A549 (cell line): ENCODE results near the gene SELENOM. TPM values are rescaled to one million over a fixed set of nuclear protein-coding genes. Genes with fewer than 3 reads are reported as not detected.

Source experiments
- ATAC-seq, 2 experiments: fragments of 200-7000 bp in 1 of 2; fragments of >200 bp in 1 of 2; cut with Nextera tagmentation in 1 of 2; cut with Tn5 transposase in 1 of 2; 3 replicates each; pipeline versions ENCODE4 v1.8.0 to v1.9.1; 2018 to 2020; ENCODE audit warnings: mild to moderate bottlenecking in 1 of 2, moderate library complexity in 1 of 2
- CTCF ChIA-PET: fragments of 300-600 bp; sonication (Branson Sonifier 250); formaldehyde crosslinking; extraction: SDS; loops from one replicate; lab custom pipeline; 2021; ENCODE audit warnings: antibody characterized with exemption, inconsistent platforms; lab: Yijun Ruan, JAX
- POLR2A ChIA-PET: fragments of 350-600 bp; formaldehyde crosslinking; extraction: SDS; loops from one replicate; lab custom pipeline; 2021; ENCODE audit warnings: antibody characterized with exemption, inconsistent platforms; lab: Yijun Ruan, JAX
- DNase-seq, 2 experiments: peaks; one replicate each; pipeline versions ENCODE4 v3.0.0 to v3.0.0-alpha.2; 2011 to 2016; ENCODE audit warnings: low read depth in 1 of 2, low spot score in 1 of 2
- FAIRE-seq: peaks from 2 replicates; lab custom pipeline; 2011; peaks lifted over from hg19 to GRCh38; lab: Jason Lieb, UNC
- H3K27ac ChIP-seq, 2 experiments: fragments of >200 bp; sonication (Bioruptor Twin); formaldehyde crosslinking; 3 replicates each; pipeline ENCODE4 v1.5.1; 2016 to 2017
- H3K4me1 ChIP-seq: fragments of >200 bp; sonication (Bioruptor Twin); formaldehyde crosslinking; 3 replicates; pipeline ENCODE4 v1.6.1; 2016
- H3K4me2 ChIP-seq: fragments of >200 bp; sonication (Bioruptor Twin); formaldehyde crosslinking; 3 replicates; pipeline ENCODE4 v1.6.1; 2016
- H3K4me3 ChIP-seq: fragments of >200 bp; sonication (Bioruptor Twin); formaldehyde crosslinking; 3 replicates; pipeline ENCODE4 v1.5.1; 2016
- H3K9me3 ChIP-seq: fragments of >200 bp; sonication (Bioruptor Twin); formaldehyde crosslinking; 3 replicates; pipeline ENCODE4 v1.6.1; 2016
- BCL3 ChIP-seq: fragments of >200 bp; sonication (Bioruptor Twin); formaldehyde crosslinking; IDR thresholded peaks from 3 replicates; pipeline ENCODE4 v1.6.1; 2016
- CBX8 ChIP-seq: fragments of 200-600 bp; sonication (generic); IDR thresholded peaks from 2 replicates; pipeline ENCODE4 v1.6.1; 2016
- CHD4 ChIP-seq: fragments of 200-600 bp; sonication (generic); IDR thresholded peaks from 2 replicates; pipeline ENCODE4 v1.6.1; 2016; ENCODE audit warnings: antibody characterized with exemption, mild to moderate bottlenecking, borderline replicate concordance
- EHF ChIP-seq: fragments of 250-450 bp; sonication (Bioruptor Pico); IDR thresholded peaks from 2 replicates; pipeline ENCODE4 v1.5.0; 2020; ENCODE audit warnings: mild to moderate bottlenecking
- ELK1 ChIP-seq: fragments of 150-350 bp; IDR thresholded peaks from 2 replicates; pipeline ENCODE4 v1.6.1; 2014; ENCODE audit warnings: low read depth, mild to moderate bottlenecking, low read length
- EP300 ChIP-seq, 2 experiments: fragments of >200 bp; sonication (Bioruptor Twin); formaldehyde crosslinking; IDR thresholded peaks; 2 replicates in 1 of 2; 3 replicates in 1 of 2; pipeline ENCODE4 v1.6.1; 2016 to 2017
- FOSL2 ChIP-seq, 2 experiments: fragments of 450-650 bp in 1 of 2; fragments of >200 bp in 1 of 2; sonication (Bioruptor Twin) in 1 of 2; formaldehyde crosslinking; IDR thresholded peaks; 2 replicates each; pipeline versions ENCODE4 v1.5.0 to v1.6.1; 2016 to 2020; ENCODE audit warnings: mild to moderate bottlenecking in 1 of 2, moderate library complexity in 1 of 2
- FOXS1 ChIP-seq: fragments of 250-450 bp; sonication (Bioruptor Pico); IDR thresholded peaks from 2 replicates; pipeline ENCODE4 v1.5.0; 2020; ENCODE audit warnings: mild to moderate bottlenecking, moderate library complexity
- HDAC2 ChIP-seq: fragments of 200-600 bp; sonication (generic); IDR thresholded peaks from 2 replicates; pipeline ENCODE4 v1.6.1; 2016
- HOXA7 ChIP-seq: fragments of 250-450 bp; sonication (Bioruptor Pico); IDR thresholded peaks from 2 replicates; pipeline ENCODE4 v1.5.0; 2020; ENCODE audit warnings: mild to moderate bottlenecking, moderate library complexity
- HOXB5 ChIP-seq: fragments of 250-450 bp; sonication (Bioruptor Pico); IDR thresholded peaks from 2 replicates; pipeline ENCODE4 v1.5.0; 2020; ENCODE audit warnings: mild to moderate bottlenecking, moderate library complexity
- JUNB ChIP-seq: fragments of >200 bp; sonication (Bioruptor Twin); formaldehyde crosslinking; IDR thresholded peaks from 2 replicates; pipeline ENCODE4 v1.6.1; 2016
- KDM5A ChIP-seq: fragments of 200-600 bp; sonication (generic); IDR thresholded peaks from 2 replicates; pipeline ENCODE4 v1.6.1; 2016; ENCODE audit warnings: antibody characterized with exemption, mild to moderate bottlenecking
- MAZ ChIP-seq: fragments of 150-350 bp; IDR thresholded peaks from 2 replicates; pipeline ENCODE4 v1.6.1; 2014; ENCODE audit warnings: antibody characterized with exemption, low read depth, low read length, borderline replicate concordance
- MYC ChIP-seq: IDR thresholded peaks from 2 replicates; pipeline ENCODE4 v1.6.1; 2012; ENCODE audit warnings: mild to moderate bottlenecking, inconsistent platforms, low read length, improper control_type of control experiment, borderline replicate concordance
- PHF8 ChIP-seq: fragments of 200-600 bp; sonication (generic); IDR thresholded peaks from 2 replicates; pipeline ENCODE4 v1.6.1; 2016; ENCODE audit warnings: low read depth, mild to moderate bottlenecking, antibody characterized with exemption, moderate library complexity, borderline replicate concordance
- POLR2AphosphoS2 ChIP-seq: conservative IDR thresholded peaks from 2 replicates; pipeline ENCODE4 v1.6.1; 2012; ENCODE audit warnings: low read length, improper control_type of control experiment, inconsistent platforms
- RAD21 ChIP-seq, 2 experiments: fragments of >200 bp in 1 of 2; sonication (Bioruptor Twin) in 1 of 2; formaldehyde crosslinking in 1 of 2; IDR thresholded peaks in 1 of 2; conservative IDR thresholded peaks in 1 of 2; 2 replicates in 1 of 2; 3 replicates in 1 of 2; pipeline ENCODE4 v1.6.1; 2012 to 2018; ENCODE audit warnings: inconsistent platforms in 1 of 2
- REST ChIP-seq: fragments of 200-600 bp; sonication (generic); IDR thresholded peaks from 2 replicates; pipeline ENCODE4 v1.6.1; 2016; ENCODE audit warnings: antibody characterized with exemption, mild to moderate bottlenecking, moderate library complexity
- RFX5 ChIP-seq: fragments of 450-650 bp; IDR thresholded peaks from 2 replicates; pipeline ENCODE4 v1.7.1; 2014; ENCODE audit warnings: antibody characterized with exemption, mild to moderate bottlenecking, moderate library complexity
- SREBF2 ChIP-seq: fragments of 450-650 bp; IDR thresholded peaks from 2 replicates; pipeline ENCODE4 v1.6.1; 2014; ENCODE audit warnings: mild to moderate bottlenecking, moderate library complexity
- USF2 ChIP-seq: fragments of 450-650 bp; IDR thresholded peaks from 2 replicates; pipeline ENCODE4 v1.6.1; 2014; ENCODE audit warnings: antibody characterized with exemption
- ZC3H11A ChIP-seq: fragments of 450-650 bp; IDR thresholded peaks from 2 replicates; pipeline ENCODE4 v1.6.1; 2014; ENCODE audit warnings: antibody characterized with exemption, mild to moderate bottlenecking
- ZFP36 ChIP-seq: fragments of 450-650 bp; IDR thresholded peaks from 2 replicates; pipeline ENCODE4 v1.6.1; 2014; ENCODE audit warnings: borderline replicate concordance; ENCODE audit not compliant: partially characterized antibody
- ZSCAN20 ChIP-seq: fragments of 250-450 bp; sonication (Bioruptor Pico); IDR thresholded peaks from 2 replicates; pipeline ENCODE4 v1.8.0; 2022; ENCODE audit warnings: mild to moderate bottlenecking, moderate library complexity
- WGBS: methylation state at CpG from one replicate; pipeline ENCODE4 v1.1.6; 2017; ENCODE audit errors: missing lambda C conversion rate; 5-methylcytosine and 5-hydroxymethylcytosine counted together
- polyA plus RNA-seq, 4 experiments: library from polyadenylated mRNA; depleted of rRNA in 3 of 4; stranded (reverse); fragments of >200 nt; fragmentation: RNase III in 1 of 4; extraction: RNeasy Plus Mini Kit Qiagen cat#74134 plus additional on column Dnase treatment in 1 of 4; gene quantifications; 2 replicates in 3 of 4; 3 replicates in 1 of 4; pipeline ENCODE4 v1.2.3, GENCODE V29; 2011 to 2017
- TF ChIP-seq, protein P1 (sequence below): IDR thresholded peaks from 2 replicates; pipeline ENCODE4 v1.6.1; 2012
- TF ChIP-seq, protein P2 (sequence below): fragments of >200 bp; sonication (Bioruptor Twin); formaldehyde crosslinking; IDR thresholded peaks from 3 replicates; pipeline ENCODE4 v1.5.1; 2016

The SELENOM gene
- polyA plus RNA-seq, 2 of the 4 experiments (the other 2 are of a cell fraction) = 15.3 to 46.5 TPM

DNA sequence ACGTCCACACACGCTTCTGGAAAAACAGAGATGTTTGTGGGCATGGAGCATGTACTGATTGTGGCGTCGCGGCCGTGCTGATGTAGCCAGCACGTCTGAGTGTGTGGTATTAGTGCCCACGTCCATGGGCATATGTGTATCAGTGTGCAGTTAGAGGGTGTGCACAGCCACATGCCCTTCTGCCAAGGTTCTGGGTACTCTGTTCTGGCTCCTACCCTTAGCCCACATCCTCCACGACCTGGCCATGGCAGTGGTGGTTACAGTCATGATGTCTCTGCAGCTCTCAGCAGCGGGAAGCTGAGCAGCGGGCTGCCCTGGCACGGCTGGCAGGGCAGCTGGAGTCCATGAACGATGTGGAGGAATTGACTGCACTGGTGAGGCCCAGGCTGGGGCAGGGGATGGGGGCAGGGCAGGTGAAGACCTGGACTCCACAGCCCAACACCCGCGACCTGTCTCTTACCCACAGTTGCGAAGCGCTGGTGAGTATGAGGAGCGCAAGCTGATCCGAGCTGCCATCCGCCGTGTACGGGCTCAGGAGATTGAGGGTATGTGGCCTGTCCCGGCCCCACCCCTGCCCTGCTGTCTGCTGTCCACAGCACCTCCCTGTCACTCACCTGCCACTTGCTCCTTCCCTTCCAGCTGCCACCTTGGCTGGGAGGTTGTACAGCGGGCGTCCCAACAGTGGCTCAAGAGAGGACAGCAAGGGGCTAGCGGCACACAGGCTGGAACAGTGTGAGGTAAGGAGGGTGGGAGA lies 19.0 kb downstream of the SELENOM start:
- no peaks in the 10 kb centered on the region for H3K9me3 ChIP-seq
- TF ChIP-seq FOXS1 (no peak), EHF (no peak), SREBF2 (no peak), EP300 (IDR thresholded peaks at IDR 0.05) (no peak), CHD4 (no peak), HDAC2 (no peak), MYC (no peak), USF2 (no peak), HOXA7 (no peak), BCL3 (no peak)
- TF ChIP-seq, protein P1, sequence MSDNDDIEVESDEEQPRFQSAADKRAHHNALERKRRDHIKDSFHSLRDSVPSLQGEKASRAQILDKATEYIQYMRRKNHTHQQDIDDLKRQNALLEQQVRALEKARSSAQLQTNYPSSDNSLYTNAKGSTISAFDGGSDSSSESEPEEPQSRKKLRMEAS = no peak
- TF ChIP-seq, all 56 proteins: peak for 0
- DNase-seq (no peak), FAIRE-seq (no peak), ATAC-seq (no peak)
- Histone ChIP-seq H3K4me3 (no peak overlapping the region), H3K27ac (no peak overlapping the region), H3K4me2 (no peak overlapping the region), H3K4me1 (peaks cover 13% of the 10 kb centered on the region)
- POLR2A ChIA-PET = no interaction called here
- WGBS = 91% methylated on average over 21 of the region's 26 CpGs
- CTCF ChIA-PET = interaction anchor here (0.6 to 6.6 kb wide), 18 partner anchors 11 to 325 kb away, joined by 3 to 50 read pairs (median 4); partner anchors contain the start of genes LIMK2, PLA2G3 and SELENOM

DNA sequence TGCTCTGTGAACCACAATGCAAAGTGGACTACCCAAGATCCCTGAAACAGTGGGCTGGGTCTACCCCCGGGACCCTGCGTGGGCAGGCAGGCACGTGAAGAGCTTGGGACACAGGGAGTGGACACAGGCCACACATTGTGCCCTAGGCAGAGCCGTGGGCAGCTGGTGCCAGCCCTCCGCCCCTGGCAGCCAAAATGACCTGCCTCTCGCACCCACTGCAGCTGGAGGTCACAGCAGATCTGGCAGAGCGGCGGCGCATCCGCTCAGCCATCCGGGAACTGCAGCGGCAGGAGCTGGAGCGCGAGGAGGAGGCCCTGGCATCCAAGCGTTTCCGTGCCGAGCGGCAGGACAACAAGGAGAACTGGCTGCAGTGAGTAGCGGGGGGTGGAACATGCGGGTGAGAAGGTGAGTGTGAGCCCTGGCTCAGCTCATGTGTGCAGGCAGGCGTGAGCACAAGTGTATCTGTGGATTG lies 19.6 kb downstream of the SELENOM start:
- FAIRE-seq (no peak), DNase-seq (no peak), ATAC-seq (no peak)
- no peaks in the 10 kb centered on the region for H3K9me3 ChIP-seq
- H3K27ac ChIP-seq = no peak overlapping the region
- POLR2A ChIA-PET = no interaction called here
- no peak overlapping the region for H3K4me2 ChIP-seq
- no peak for TF ChIP-seq ZSCAN20 (CRISPR knock-in tag)
- no peak for TF ChIP-seq ELK1
- no peak for TF ChIP-seq HOXB5 (CRISPR knock-in tag)
- no peak for TF ChIP-seq JUNB
- no peak for TF ChIP-seq EP300 (IDR thresholded peaks at IDR 0.05)
- no peak for TF ChIP-seq RAD21 (conservative IDR thresholded peaks at IDR 0.05 in 1 of 2, IDR thresholded peaks at IDR 0.05 in 1 of 2)
- no peak for TF ChIP-seq ZFP36
- TF ChIP-seq REST = no peak
- TF ChIP-seq, protein P2, sequence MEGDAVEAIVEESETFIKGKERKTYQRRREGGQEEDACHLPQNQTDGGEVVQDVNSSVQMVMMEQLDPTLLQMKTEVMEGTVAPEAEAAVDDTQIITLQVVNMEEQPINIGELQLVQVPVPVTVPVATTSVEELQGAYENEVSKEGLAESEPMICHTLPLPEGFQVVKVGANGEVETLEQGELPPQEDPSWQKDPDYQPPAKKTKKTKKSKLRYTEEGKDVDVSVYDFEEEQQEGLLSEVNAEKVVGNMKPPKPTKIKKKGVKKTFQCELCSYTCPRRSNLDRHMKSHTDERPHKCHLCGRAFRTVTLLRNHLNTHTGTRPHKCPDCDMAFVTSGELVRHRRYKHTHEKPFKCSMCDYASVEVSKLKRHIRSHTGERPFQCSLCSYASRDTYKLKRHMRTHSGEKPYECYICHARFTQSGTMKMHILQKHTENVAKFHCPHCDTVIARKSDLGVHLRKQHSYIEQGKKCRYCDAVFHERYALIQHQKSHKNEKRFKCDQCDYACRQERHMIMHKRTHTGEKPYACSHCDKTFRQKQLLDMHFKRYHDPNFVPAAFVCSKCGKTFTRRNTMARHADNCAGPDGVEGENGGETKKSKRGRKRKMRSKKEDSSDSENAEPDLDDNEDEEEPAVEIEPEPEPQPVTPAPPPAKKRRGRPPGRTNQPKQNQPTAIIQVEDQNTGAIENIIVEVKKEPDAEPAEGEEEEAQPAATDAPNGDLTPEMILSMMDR = no peak
- TF ChIP-seq ZC3H11A = no peak
- TF ChIP-seq RFX5 = no peak
- TF ChIP-seq FOSL2 (IDR thresholded peaks at IDR 0.05) = no peak
- no peak for TF ChIP-seq FOSL2 (CRISPR knock-in tag; IDR thresholded peaks at IDR 0.05)
- no peak for TF ChIP-seq CHD4
- no peak for TF ChIP-seq PHF8
- TF ChIP-seq POLR2AphosphoS2 = no peak
- TF ChIP-seq HDAC2 = no peak
- TF ChIP-seq MAZ = no peak
- no peak for TF ChIP-seq KDM5A
- TF ChIP-seq CBX8 = no peak
- CTCF ChIA-PET = interaction anchor here (1.1 to 6.6 kb wide), 9 partner anchors 11 to 324 kb away, joined by 3 to 50 read pairs (median 4); partner anchors contain the start of genes LIMK2 and SELENOM
- no peak overlapping the region for H3K4me3 ChIP-seq
- H3K4me1 ChIP-seq = peaks cover 20% of the 10 kb centered on the region
- 96% methylated on average over 9 of the region's 21 CpGs for WGBS
